Fibroblast of lung (primary cell): ENCODE results near the gene PAK4. TPM values are rescaled to one million over a fixed set of nuclear protein-coding genes. Genes with fewer than 3 reads are reported as not detected.
A peak's percentile ranks its signal among the peaks of the same experiment; 100 is the strongest.

Experiments
- DNase-seq, 2 donors: peaks; one replicate each; pipeline versions ENCODE4 v3.0.0 to v3.0.0-alpha.2; 2010; ENCODE audit warnings: low read depth in 2 of 2
- H2AFZ ChIP-seq: 2 replicates; pipeline ENCODE4 v1.5.1; 2012; ENCODE audit warnings: low read length, control low read depth, inconsistent platforms
- H3K27ac ChIP-seq: 2 replicates; pipeline ENCODE4 v1.5.1; 2011; ENCODE audit warnings: low read length, control low read depth; ENCODE audit not compliant: insufficient read depth
- H3K27me3 ChIP-seq: 2 replicates; pipeline ENCODE4 v1.5.1; 2011; ENCODE audit warnings: mild to moderate bottlenecking, low read length; ENCODE audit not compliant: control insufficient read depth, insufficient read depth
- H3K36me3 ChIP-seq: 2 replicates; pipeline ENCODE4 v1.5.1; 2011; ENCODE audit warnings: low read length; ENCODE audit not compliant: control insufficient read depth, insufficient read depth
- H3K4me1 ChIP-seq: 2 replicates; pipeline ENCODE4 v1.5.1; 2011; ENCODE audit warnings: low read length; ENCODE audit not compliant: control insufficient read depth, insufficient read depth; ENCODE audit errors: extremely low read depth
- H3K4me2 ChIP-seq: 2 replicates; pipeline ENCODE4 v1.5.1; 2011; ENCODE audit warnings: low read length, control low read depth; ENCODE audit not compliant: insufficient read depth; ENCODE audit errors: extremely low read depth
- H3K4me3 ChIP-seq, 4 experiments: fragments of 200-600 bp in 1 of 4; sonication (generic) in 1 of 4; replicated peaks in 1 of 4; 2 replicates each; pipeline ENCODE4 v1.5.1; 2011 to 2016; ENCODE audit warnings: low read length in 4 of 4, low read depth in 3 of 4, mild to moderate bottlenecking in 3 of 4, control low read depth in 2 of 4, inconsistent platforms in 1 of 4, mixed read lengths in 1 of 4; ENCODE audit not compliant: insufficient read depth in 1 of 4; ENCODE audit errors: control extremely low read depth in 1 of 4
- H3K79me2 ChIP-seq: 2 replicates; pipeline ENCODE4 v1.5.1; 2012; ENCODE audit warnings: mild to moderate bottlenecking, low read length, inconsistent platforms; ENCODE audit not compliant: control insufficient read depth, insufficient read depth
- H3K9ac ChIP-seq: 2 replicates; pipeline ENCODE4 v1.5.1; 2011; ENCODE audit warnings: mild to moderate bottlenecking, low read length, control low read depth; ENCODE audit not compliant: insufficient read depth
- H3K9me3 ChIP-seq: 2 replicates; pipeline ENCODE4 v1.5.1; 2012; ENCODE audit warnings: low read depth, low read length; ENCODE audit not compliant: control insufficient read depth, insufficient read depth
- H4K20me1 ChIP-seq: 2 replicates; pipeline ENCODE4 v1.5.1; 2011; ENCODE audit warnings: low read length; ENCODE audit not compliant: control insufficient read depth, insufficient read depth; ENCODE audit errors: extremely low read depth
- EZH2 ChIP-seq: IDR thresholded peaks from 2 replicates; pipeline ENCODE4 v1.5.1; 2012; ENCODE audit warnings: low read length, control low read depth, mild to moderate bottlenecking; ENCODE audit errors: missing control alignments
- polyA plus RNA-seq, 2 donors: library from polyadenylated mRNA; depleted of rRNA in 1 of 2; stranded (reverse) in 1 of 2; unstranded in 1 of 2; fragments of >200 nt; gene quantifications; 2 replicates each; pipeline ENCODE4 v1.2.1, GENCODE V29; 2011 to 2012; ENCODE audit warnings: missing spikeins in 1 of 2
- total RNA-seq: library from RNA; depleted of rRNA; stranded (reverse); fragments of >200 nt; gene quantifications from 2 replicates; pipeline ENCODE4 v1.2.1, GENCODE V29; 2014
- TF ChIP-seq, protein P1 (sequence below), 2 donors: IDR thresholded peaks in 1 of 2; conservative IDR thresholded peaks in 1 of 2; 1 replicate in 1 of 2; 2 replicates in 1 of 2; pipeline ENCODE4 v1.5.1; 2011 to 2012; ENCODE audit warnings: low read length in 2 of 2, control low read depth in 1 of 2, inconsistent platforms in 1 of 2, low read depth in 1 of 2, mild to moderate bottlenecking in 1 of 2

PAK4 gene
- total and polyA plus RNA-seq, 2 donors (not counting 1 experiment from before 2014, with no cell fraction given): 4.6 to 8.4 TPM

DNA sequence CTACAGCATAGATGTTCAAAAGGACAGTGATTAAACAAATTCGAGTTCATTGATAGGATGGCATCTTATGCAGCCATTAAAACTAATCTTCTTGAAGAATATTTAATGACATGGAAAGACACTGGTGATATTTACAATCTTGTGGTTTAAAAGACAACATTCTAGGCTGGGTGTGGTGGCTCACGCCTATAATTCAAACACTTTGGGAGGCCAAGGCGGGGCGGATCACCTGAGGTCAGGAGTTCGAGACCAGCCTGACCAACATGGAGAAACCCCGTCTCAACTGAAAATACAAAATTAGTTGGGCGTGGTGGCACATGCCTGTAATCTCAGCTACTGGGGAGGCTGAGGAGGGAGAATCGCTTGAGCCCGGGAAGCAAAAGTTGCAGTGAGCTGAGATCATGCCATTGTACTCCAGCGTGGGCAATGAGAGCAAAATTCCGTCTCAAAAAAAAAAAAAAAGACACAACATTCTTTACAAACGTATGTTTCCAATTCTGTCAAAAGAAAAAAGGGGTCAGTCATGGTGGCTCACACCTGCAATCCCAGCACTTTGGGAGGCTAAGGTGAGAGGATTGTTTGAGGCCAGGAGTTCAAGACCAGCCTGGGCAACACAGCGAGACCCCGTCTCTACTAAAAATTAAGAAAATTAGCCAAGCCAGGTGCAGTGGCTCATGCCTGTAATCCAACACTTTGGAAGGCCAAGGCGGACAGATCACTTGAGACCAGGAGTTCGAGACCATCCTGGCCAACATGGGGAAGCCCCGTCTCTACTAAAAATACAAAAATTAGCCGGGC, 2.5 kb upstream of the PAK4 start:
- no peak overlapping the region for H3K27ac ChIP-seq
- H4K20me1 ChIP-seq: no peaks in the 10 kb centered on the region
- no peak overlapping the region for H2AFZ ChIP-seq
- DNase-seq: no peak
- no peak overlapping the region for H3K9ac ChIP-seq
- TF ChIP-seq, protein P1, sequence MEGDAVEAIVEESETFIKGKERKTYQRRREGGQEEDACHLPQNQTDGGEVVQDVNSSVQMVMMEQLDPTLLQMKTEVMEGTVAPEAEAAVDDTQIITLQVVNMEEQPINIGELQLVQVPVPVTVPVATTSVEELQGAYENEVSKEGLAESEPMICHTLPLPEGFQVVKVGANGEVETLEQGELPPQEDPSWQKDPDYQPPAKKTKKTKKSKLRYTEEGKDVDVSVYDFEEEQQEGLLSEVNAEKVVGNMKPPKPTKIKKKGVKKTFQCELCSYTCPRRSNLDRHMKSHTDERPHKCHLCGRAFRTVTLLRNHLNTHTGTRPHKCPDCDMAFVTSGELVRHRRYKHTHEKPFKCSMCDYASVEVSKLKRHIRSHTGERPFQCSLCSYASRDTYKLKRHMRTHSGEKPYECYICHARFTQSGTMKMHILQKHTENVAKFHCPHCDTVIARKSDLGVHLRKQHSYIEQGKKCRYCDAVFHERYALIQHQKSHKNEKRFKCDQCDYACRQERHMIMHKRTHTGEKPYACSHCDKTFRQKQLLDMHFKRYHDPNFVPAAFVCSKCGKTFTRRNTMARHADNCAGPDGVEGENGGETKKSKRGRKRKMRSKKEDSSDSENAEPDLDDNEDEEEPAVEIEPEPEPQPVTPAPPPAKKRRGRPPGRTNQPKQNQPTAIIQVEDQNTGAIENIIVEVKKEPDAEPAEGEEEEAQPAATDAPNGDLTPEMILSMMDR (conservative IDR thresholded peaks at IDR 0.05 in 1 of 2, IDR thresholded peaks at IDR 0.05 in 1 of 2; ENCODE audit: low read depth in 1 of 2, low read length in 2 of 2): no peak
- TF ChIP-seq EZH2: no peak
- no peaks in the 10 kb centered on the region for H3K36me3 ChIP-seq
- peaks cover 2% of the 10 kb centered on the region for H3K4me1 ChIP-seq
- H3K79me2 ChIP-seq: peaks cover 24% of the 10 kb centered on the region
- H3K4me3 ChIP-seq: no peak overlapping the region
- no peaks in the 10 kb centered on the region for H3K27me3 ChIP-seq
- no peak overlapping the region for H3K4me2 ChIP-seq
- H3K9me3 ChIP-seq: no peaks in the 10 kb centered on the region

DNA sequence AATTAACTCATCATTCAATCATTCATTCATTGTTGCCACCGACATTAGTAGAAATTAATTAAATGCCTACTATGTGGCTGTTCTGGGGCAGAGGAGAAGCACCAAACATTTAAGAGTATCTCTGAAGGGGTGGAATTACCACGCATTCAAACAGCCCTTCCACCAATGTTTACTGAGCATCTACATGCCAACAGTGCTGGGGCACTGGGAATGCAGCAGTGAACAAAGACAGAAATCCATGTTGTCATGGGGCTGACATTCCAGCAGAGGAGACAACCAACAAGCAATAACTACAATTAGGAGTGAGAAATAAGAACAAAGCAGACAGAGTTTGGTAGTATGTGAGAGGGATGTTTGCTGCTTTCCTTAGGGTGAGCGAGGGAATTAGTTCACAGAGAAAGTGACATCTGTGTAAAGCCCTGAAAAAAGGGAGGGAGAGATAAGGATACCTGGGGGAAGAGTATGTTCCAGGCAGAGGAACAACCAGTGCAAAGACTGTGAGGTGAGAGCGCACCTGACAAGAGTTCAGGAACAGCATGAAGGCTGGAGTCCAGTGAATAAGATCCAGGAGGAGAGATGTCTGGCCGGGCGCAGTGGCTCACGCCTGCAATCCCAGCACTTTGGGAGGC, 1.3 kb upstream of the PAK4 start:
- Histone ChIP-seq H3K4me1 (peaks cover 2% of the 10 kb centered on the region), H4K20me1 (no peaks in the 10 kb centered on the region), H3K9ac (no peak overlapping the region), H3K4me3 (no peak overlapping the region), H3K79me2 (peaks cover 35% of the 10 kb centered on the region), H3K27me3 (no peaks in the 10 kb centered on the region), H3K36me3 (no peaks in the 10 kb centered on the region), H3K27ac (no peak overlapping the region), H2AFZ (peak overlapping the region; percentile 26), H3K9me3 (no peaks in the 10 kb centered on the region), H3K4me2 (no peak overlapping the region)
- no peak for DNase-seq
- no peak for TF ChIP-seq EZH2
- TF ChIP-seq, protein P1 (conservative IDR thresholded peaks at IDR 0.05 in 1 of 2, IDR thresholded peaks at IDR 0.05 in 1 of 2; ENCODE audit: low read depth in 1 of 2, low read length in 2 of 2): no peak

DNA sequence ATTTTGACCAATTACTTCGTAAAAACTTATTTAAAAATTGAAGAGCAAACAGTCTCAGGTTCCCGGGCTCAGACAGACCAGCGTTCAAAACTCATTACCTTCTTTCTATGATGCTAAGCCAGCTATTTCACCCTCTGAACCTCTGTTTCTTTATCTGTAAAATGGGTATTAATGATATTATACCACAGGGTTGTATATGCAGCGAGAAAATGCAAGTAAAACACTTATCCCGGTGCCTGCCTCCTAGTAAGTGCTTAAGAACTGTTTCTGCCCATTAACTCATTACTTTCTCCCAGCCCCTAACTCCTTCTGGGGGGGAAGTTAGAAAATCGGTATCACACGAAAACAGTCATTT, 410 bp upstream of the PAK4 start:
- Histone ChIP-seq H3K36me3 (no peaks in the 10 kb centered on the region), H3K27me3 (no peaks in the 10 kb centered on the region), H3K9ac (no peak overlapping the region), H2AFZ (peak overlapping the region; percentile 27), H3K4me3 (peak overlapping the region; percentile 5 to 91 (median 35)), H3K27ac (no peak overlapping the region), H3K4me2 (no peak overlapping the region), H4K20me1 (no peaks in the 10 kb centered on the region), H3K9me3 (no peaks in the 10 kb centered on the region), H3K79me2 (peaks cover 41% of the 10 kb centered on the region), H3K4me1 (peaks cover 2% of the 10 kb centered on the region)
- TF ChIP-seq, protein P1 (conservative IDR thresholded peaks at IDR 0.05 in 1 of 2, IDR thresholded peaks at IDR 0.05 in 1 of 2; ENCODE audit: low read depth in 1 of 2, low read length in 2 of 2): no peak
- TF ChIP-seq EZH2: no peak
- DNase-seq: no peak
